ENCODE results near the gene SRI.

SRI gene

GRCh38 chr7:88155756-88156155, 64.1 kb downstream of the SRI start:
- Mint-ChIP-seq H3K9me3 (peaks cover 23% of the 10 kb centered on the region), H3K4me1 (peaks cover 16% of the 10 kb centered on the region), H3K4me3 (no peak overlapping the region), H3K27ac (peak overlapping the region in 1 of 3 experiments; percentile 36), H3K36me3 (ENCODE audit: low read depth) (peaks cover 42% of the 10 kb centered on the region), H3K27me3 (ENCODE audit: low read depth) (no peaks in the 10 kb centered on the region)
- TF ChIP-seq CTCF (IDR thresholded peaks at IDR 0.05; ENCODE audit: unreplicated experiment in 3 of 3), result no peak

Measured in nephron (organoid).